SK-N-SH treated with all-trans-retinoic acid at 6 μM for 48 hours (cell line): ENCODE measurements around the gene CAPRIN1.
A peak's percentile ranks its signal among the peaks of the same experiment; 100 is the strongest.

Experiments
- ATAC-seq: fragments of 200-7000 bp; cut with Tn5 transposase; 3 replicates; pipeline ENCODE4 v1.9.1; 2020; ENCODE audit warnings: mild to moderate bottlenecking, moderate library complexity
- ARNTL ChIP-seq: fragments of 450-650 bp; formaldehyde crosslinking; IDR thresholded peaks from 2 replicates; pipeline ENCODE4 v1.5.0; 2020; ENCODE audit warnings: low read depth, mild to moderate bottlenecking, moderate library complexity, borderline replicate concordance
- CSRNP3 ChIP-seq: fragments of 250-450 bp; sonication (Bioruptor Pico); IDR thresholded peaks from 2 replicates; pipeline ENCODE4 v1.5.1; 2021; ENCODE audit warnings: mild to moderate bottlenecking, moderate library complexity
- GLIS3 ChIP-seq: fragments of 250-450 bp; sonication (Bioruptor Pico); IDR thresholded peaks from 2 replicates; pipeline ENCODE4 v1.5.0; 2020; ENCODE audit warnings: mild to moderate bottlenecking, moderate library complexity
- ISL1 ChIP-seq: fragments of 250-450 bp; sonication (Bioruptor Pico); IDR thresholded peaks from 2 replicates; pipeline ENCODE4 v2.1.2; 2022; ENCODE audit warnings: mild to moderate bottlenecking, moderate library complexity
- POU6F1 ChIP-seq: fragments of 250-450 bp; sonication (Bioruptor Pico); IDR thresholded peaks from 2 replicates; pipeline ENCODE4 v1.8.0; 2021; ENCODE audit warnings: low read depth, mild to moderate bottlenecking, moderate library complexity, borderline replicate concordance
- PPARA ChIP-seq: fragments of 250-450 bp; sonication (Bioruptor Pico); IDR thresholded peaks from 2 replicates; pipeline ENCODE4 v1.5.0; 2020; ENCODE audit warnings: mild to moderate bottlenecking, borderline replicate concordance
- SNAI2 ChIP-seq: fragments of 250-450 bp; sonication (Bioruptor Pico); IDR thresholded peaks from 2 replicates; pipeline ENCODE4 v1.5.0; 2020; ENCODE audit warnings: mild to moderate bottlenecking, moderate library complexity
- TCF4 ChIP-seq: fragments of 250-450 bp; sonication (Bioruptor Pico); IDR thresholded peaks from 2 replicates; pipeline ENCODE4 v1.8.0; 2021; ENCODE audit warnings: mild to moderate bottlenecking, moderate library complexity, borderline replicate concordance
- TOX ChIP-seq: fragments of 250-450 bp; sonication (Bioruptor Pico); IDR thresholded peaks from 2 replicates; pipeline ENCODE4 v1.8.0; 2021; ENCODE audit warnings: mild to moderate bottlenecking, moderate library complexity, borderline replicate concordance
- ZC3H10 ChIP-seq: fragments of 250-450 bp; sonication (Bioruptor Pico); IDR thresholded peaks from 2 replicates; pipeline ENCODE4 v1.5.1; 2021; ENCODE audit warnings: mild to moderate bottlenecking, moderate library complexity
- ZNF8 ChIP-seq: fragments of 450-650 bp; formaldehyde crosslinking; IDR thresholded peaks from 2 replicates; pipeline ENCODE4 v1.5.0; 2020; ENCODE audit warnings: mild to moderate bottlenecking, moderate library complexity
- TF ChIP-seq, protein P1 (sequence below): fragments of 250-450 bp; sonication (Bioruptor Pico); IDR thresholded peaks from 2 replicates; pipeline ENCODE4 v1.5.0; 2020; ENCODE audit warnings: mild to moderate bottlenecking, moderate library complexity
- TF ChIP-seq, protein P2 (sequence below): fragments of 250-450 bp; sonication (Bioruptor Pico); IDR thresholded peaks from 2 replicates; pipeline ENCODE4 v1.8.0; 2020; ENCODE audit warnings: mild to moderate bottlenecking, moderate library complexity, borderline replicate concordance

Gene CAPRIN1

DNA sequence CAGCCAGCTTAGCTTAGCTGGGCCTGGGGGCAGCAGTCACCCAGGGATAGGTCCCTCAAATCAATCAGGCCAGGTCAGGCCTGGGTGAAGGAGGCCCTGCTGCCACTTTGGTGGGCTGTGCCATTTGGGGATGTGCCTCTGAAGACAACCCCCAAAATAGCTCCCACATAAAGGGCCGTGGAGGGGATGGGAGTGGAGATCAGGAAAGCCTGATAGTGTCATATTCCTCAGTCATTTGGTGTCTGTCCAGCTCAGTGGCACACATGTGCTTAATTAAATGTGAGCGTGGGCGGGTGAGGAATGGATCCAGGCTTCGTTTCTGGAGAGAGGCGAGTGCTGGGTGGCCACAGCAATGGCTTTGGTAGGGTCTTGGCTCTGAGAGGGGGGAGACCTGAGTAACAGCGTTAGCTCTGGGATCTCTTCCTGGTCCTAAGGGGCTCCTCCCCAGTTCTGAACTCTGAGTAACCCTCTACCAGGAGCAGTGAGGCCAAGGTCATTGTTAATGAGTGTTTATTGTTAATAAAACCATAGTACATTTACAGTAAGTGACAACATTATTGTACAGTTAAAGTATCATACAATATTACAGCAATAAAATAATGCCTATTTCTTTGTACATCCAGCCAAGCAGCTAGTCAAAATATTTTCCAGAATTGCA is 99.1 kb downstream of the CAPRIN1 start:
- ATAC-seq = peak; percentile 8; the same call in 1 of the 3 replicates
- TF ChIP-seq ZNF8 (CRISPR knock-in tag) = no peak
- TF ChIP-seq, protein P1, sequence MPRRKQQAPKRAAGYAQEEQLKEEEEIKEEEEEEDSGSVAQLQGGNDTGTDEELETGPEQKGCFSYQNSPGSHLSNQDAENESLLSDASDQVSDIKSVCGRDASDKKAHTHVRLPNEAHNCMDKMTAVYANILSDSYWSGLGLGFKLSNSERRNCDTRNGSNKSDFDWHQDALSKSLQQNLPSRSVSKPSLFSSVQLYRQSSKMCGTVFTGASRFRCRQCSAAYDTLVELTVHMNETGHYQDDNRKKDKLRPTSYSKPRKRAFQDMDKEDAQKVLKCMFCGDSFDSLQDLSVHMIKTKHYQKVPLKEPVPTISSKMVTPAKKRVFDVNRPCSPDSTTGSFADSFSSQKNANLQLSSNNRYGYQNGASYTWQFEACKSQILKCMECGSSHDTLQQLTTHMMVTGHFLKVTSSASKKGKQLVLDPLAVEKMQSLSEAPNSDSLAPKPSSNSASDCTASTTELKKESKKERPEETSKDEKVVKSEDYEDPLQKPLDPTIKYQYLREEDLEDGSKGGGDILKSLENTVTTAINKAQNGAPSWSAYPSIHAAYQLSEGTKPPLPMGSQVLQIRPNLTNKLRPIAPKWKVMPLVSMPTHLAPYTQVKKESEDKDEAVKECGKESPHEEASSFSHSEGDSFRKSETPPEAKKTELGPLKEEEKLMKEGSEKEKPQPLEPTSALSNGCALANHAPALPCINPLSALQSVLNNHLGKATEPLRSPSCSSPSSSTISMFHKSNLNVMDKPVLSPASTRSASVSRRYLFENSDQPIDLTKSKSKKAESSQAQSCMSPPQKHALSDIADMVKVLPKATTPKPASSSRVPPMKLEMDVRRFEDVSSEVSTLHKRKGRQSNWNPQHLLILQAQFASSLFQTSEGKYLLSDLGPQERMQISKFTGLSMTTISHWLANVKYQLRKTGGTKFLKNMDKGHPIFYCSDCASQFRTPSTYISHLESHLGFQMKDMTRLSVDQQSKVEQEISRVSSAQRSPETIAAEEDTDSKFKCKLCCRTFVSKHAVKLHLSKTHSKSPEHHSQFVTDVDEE = peak; percentile 48; the same call in 1 of the 2 replicates
- no peak for TF ChIP-seq PPARA (CRISPR knock-in tag)
- TF ChIP-seq ZC3H10 (CRISPR knock-in tag) = no peak
- TF ChIP-seq ISL1 = no peak
- TF ChIP-seq GLIS3 (CRISPR knock-in tag) = no peak
- no peak for TF ChIP-seq SNAI2 (CRISPR knock-in tag)
- TF ChIP-seq, protein P2, sequence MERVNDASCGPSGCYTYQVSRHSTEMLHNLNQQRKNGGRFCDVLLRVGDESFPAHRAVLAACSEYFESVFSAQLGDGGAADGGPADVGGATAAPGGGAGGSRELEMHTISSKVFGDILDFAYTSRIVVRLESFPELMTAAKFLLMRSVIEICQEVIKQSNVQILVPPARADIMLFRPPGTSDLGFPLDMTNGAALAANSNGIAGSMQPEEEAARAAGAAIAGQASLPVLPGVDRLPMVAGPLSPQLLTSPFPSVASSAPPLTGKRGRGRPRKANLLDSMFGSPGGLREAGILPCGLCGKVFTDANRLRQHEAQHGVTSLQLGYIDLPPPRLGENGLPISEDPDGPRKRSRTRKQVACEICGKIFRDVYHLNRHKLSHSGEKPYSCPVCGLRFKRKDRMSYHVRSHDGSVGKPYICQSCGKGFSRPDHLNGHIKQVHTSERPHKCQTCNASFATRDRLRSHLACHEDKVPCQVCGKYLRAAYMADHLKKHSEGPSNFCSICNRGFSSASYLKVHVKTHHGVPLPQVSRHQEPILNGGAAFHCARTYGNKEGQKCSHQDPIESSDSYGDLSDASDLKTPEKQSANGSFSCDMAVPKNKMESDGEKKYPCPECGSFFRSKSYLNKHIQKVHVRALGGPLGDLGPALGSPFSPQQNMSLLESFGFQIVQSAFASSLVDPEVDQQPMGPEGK = no peak
- TF ChIP-seq CSRNP3 (CRISPR knock-in tag) = no peak
- no peak for TF ChIP-seq POU6F1 (CRISPR knock-in tag)
- TF ChIP-seq ARNTL (CRISPR knock-in tag) = no peak
- TF ChIP-seq TOX (CRISPR knock-in tag) = no peak
- TF ChIP-seq TCF4 (CRISPR knock-in tag) = peak; percentile 61
- TF ChIP-seq, all 23 proteins: peak for 2
